ENCODE data around the gene NRP1.

Gene NRP1

DNA sequence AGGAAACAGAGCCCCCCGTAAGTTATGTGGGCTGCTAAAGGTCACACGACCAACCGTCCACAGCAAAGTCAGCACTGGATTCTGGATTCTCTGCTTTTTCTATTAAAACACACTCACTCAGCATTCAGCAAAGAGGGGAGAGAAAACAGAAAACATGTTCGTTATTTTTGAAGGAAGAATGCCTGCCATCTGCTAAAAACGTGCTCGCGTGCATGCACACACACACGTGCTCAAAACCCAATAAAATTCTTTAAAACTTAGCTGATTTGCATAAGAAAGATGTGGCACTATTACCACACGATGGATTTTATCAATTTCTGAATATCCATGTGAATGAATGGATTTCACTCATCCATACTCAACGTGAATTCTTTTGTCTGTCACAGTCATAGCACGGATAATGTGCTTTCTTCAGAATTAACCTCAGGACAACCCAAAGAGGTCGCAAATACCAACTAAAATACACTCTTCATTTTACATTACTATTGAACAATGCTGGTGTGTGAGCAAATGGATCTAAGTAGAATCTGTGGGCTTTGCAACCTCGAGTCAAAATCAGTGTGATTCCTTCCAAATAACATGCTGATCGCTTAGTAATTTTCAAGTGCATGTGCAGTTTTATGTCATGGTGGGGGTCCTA is 40.8 kb downstream of the NRP1 start:
- in situ Hi-C loops (cut with HindIII; ENCODE audit: low sequenced_read_pairs): no loop called here

DNA sequence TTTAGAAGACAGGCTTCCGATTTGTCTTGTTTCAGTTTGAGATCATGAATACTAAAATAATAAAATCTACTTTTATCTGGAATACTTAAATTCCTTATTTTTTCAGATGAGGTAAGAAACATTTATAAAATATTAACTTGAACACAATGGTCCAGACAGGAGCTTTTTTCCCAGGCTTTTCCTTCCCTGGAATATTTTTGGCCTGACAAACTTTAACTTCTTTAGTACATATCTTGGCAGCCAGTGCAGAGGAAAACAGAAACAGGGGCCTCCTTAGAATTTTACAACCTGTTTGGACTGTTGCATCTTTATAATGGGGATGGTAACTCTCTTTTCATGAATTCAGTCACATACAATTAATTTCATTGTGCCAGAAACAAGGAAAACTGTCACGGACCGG is 41.4 kb downstream of the NRP1 start:
- in situ Hi-C loops (cut with HindIII; ENCODE audit: low sequenced_read_pairs): no loop called here

GRCh38 chr10:33291053-33291592 is 43.3 kb downstream of the NRP1 start:
- in situ Hi-C loops (cut with HindIII; ENCODE audit: low sequenced_read_pairs): no loop called here

DNA sequence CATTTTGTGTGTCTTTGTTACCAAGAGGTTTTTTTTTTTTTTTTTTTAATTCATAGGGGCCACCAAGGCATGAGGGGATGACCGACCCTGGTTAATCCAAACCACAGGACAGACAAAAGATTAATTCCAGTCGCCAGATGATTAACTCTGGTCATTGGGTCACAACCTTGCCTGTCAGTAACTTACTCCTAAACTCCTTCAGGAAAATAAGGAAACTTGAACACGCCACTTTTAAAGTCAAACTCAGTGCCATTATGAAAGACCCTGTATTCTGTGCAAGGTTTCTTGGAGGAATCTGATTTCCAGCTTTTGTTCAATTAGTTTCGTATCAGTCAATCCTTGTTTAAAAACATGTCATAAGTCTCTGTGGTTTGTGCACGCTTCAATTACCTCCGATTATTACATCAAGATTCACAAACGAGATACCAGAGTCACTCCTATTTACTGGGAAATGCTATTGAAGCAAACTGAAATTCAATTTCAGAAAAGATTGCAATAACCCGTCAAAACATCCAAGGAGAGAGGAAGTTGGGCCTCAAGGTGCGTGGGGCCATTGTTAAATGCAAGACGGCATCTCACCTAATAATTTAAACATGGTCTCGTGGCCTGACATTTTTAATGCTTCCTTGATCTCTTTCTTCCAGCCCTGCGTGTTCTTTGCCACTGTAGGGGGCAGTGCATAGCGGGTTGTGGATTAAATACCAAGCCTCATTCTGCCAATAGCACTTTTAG is 44.0 kb downstream of the NRP1 start:
- in situ Hi-C loops (cut with HindIII; ENCODE audit: low sequenced_read_pairs): no loop called here

- in situ Hi-C loops (cut with HindIII; ENCODE audit: low sequenced_read_pairs): no loop called here
Measured at GRCh38 chr10:33289776-33290175, 44.7 kb downstream of the NRP1 start.

DNA sequence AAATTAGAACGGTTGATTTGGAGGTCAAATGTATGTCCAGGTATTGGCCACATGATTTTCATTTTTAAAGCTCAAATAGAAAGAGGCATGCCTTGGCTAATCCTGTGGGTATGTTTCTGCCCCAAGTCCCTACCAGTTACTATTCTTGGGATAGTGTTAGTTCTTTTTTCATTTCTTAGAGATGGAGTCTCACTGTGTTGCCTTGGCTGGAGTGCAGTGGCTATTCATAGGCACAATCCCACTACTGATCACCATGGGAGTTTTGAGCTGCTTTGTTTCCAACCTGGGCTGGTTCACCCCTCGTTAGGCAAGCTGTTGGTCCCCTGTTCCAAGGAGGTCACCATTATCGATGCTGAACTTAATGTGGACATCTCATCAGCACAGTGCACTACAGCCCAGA is 46.3 kb downstream of the NRP1 start:
- in situ Hi-C loops (cut with HindIII; ENCODE audit: low sequenced_read_pairs): no loop called here

DNA sequence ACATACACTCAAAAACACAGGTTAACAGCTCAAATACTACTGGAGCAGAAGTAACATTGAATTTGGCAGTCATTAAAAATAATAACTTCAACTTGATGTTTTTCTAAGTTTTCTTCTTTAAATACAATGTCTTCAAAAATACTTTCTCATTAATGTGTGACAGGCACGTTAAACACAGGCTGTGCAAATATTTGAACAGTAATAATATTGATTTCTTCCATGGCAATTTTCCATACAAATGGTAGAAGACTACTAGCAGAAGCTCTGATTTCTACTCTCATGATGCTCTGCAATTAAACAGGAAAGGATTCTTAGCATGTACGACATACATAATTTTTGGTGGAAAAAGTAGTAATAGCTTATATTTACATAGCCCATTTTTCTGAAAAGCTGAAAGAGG is 47.4 kb downstream of the NRP1 start:
- in situ Hi-C loops (cut with HindIII; ENCODE audit: low sequenced_read_pairs): no loop called here

DNA sequence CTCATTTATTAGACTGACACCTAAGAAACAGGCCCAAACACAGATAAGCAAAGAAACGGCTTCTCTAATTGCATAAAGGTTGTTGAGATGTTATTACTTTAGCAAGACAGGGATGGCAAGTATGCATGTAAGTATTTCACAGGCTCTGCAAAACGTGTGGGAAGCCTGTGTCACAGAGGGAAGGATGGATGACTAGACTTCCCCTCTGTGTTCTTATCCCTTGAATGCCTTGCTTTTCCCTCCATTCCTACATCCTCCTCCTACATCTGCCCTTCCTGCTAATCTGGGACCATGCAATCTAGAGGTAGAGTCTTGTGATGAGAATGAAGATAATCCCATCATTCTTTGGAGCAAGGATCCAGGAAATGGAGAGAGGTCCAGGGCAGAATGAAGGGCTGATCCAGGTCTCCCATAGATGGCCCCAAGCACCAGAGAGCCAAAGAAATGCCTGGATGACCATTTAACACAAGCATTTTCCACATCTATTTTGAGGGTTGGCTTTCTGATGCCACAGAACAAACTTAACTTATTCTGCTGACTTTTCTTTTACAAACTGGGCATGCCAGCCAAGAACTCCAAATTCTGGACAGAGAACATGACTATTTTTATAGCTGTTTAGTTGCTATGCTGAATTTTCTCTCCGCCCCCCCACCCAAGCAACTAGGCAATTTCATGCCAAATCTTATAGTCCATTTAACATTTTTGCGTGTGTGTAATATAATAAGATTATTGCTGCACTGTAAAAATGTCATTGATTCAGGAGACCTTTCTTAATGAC is 48.1 kb downstream of the NRP1 start:
- in situ Hi-C loops (cut with HindIII; ENCODE audit: low sequenced_read_pairs): no loop called here

DNA sequence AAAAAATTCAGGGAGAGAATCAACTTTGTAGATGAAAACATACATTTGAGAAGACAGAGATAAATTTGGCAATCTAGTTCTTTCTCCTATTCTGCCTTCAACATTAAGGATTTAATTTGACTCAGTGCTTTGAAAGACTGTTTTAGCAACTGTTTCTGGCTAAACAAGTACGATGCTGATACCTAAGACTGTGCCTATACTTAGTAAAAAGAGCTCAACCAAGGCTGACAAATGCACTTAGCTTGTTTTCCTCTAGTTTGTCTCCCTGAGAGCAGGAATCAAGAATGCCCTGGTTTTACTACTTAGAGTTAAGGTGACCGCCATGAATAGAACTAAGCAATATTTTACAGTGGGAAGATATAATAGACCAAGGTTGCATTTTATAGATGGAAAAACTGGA is 49.5 kb downstream of the NRP1 start:
- in situ Hi-C loops (cut with HindIII; ENCODE audit: low sequenced_read_pairs): no loop called here

DNA sequence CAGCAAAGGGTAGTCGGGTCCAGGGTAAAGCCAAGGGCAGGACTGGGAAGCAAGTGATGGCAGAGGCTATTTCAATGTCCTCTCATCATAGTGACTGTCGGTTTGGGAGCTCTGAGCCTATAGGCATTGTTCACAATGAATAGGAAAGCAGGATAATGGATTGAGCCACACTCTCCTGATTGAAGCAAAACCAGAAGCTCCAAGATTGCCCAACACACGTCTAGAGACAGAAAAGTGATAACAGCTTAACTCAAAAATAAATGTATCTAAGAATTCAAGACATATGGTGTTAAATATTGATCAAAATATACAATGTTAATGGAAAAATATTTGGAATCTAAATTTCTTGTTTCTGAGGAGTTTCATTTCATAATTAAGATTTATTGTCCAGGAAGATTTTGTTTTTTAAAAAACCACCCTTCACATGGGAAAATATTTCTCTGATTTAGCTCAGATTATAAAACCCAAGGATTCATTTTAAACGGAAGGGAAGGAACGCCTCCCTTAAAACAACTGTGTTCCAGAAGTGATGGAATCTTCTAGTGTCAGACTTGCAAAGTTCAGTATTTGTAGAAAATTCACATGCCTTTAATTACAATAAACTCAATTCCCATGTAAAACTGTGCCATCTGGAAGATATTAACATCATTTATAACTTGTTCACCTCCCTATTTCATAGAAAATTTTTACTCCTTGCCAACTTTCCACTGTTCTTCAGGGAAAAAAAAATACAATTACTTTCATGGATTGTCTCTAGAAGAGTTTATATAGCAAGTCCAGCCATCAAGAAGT is 54.5 kb downstream of the NRP1 start:
- in situ Hi-C loops (cut with HindIII; ENCODE audit: low sequenced_read_pairs): no loop called here

- in situ Hi-C loops (cut with HindIII; ENCODE audit: low sequenced_read_pairs): no loop called here
Measured at GRCh38 chr10:33279276-33279675, 55.2 kb downstream of the NRP1 start.

DNA sequence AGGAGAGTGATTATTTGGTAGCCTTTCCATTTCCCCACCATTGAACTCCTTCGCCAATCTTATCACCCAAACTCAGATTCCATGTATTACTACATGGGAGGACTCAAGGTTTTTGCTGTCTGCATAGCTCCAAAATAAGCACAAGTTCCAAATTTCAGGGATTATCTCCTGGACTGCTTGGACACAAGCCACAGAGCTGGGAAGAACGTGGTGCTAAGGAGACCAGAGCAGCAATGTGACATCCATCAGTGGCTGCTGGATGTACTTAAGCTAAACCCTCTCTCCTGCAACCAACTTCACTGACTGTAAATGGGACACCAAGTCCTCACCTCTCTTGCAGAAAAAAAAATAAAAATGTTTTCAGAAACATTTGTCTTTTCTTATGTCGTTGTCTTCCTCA is 56.3 kb downstream of the NRP1 start:
- in situ Hi-C loops (cut with HindIII; ENCODE audit: low sequenced_read_pairs): no loop called here

GRCh38 chr10:33277135-33277536 is 57.3 kb downstream of the NRP1 start:
- in situ Hi-C loops (cut with HindIII; ENCODE audit: low sequenced_read_pairs): no loop called here

- in situ Hi-C loops (cut with HindIII; ENCODE audit: low sequenced_read_pairs): no loop called here
Measured at GRCh38 chr10:33276282-33276923, 58.1 kb downstream of the NRP1 start.

GRCh38 chr10:33274096-33274785 is 60.2 kb downstream of the NRP1 start:
- in situ Hi-C loops (cut with HindIII; ENCODE audit: low sequenced_read_pairs): no loop called here

- in situ Hi-C loops (cut with HindIII; ENCODE audit: low sequenced_read_pairs): no loop called here
Measured at GRCh38 chr10:33273295-33274002, 61.0 kb downstream of the NRP1 start.

DNA sequence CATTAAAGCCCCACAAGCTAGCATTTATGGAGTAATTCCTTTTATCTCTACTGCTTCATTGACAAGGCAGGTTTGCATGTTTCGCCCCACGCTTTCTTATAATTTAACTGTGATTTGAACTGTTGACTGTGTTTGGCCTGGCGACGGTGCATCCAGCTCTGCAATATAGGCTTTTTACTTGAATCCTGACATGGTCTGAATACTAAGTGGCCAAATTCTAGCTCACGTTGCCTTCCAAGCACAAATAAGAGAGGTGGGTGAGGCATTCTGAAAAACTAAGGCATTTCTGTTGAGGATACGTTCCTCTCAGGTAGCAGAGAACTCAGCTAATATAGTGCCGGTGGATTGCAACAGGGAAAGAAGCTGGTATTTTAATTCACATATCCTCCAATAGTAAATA is 61.8 kb downstream of the NRP1 start:
- in situ Hi-C loops (cut with HindIII; ENCODE audit: low sequenced_read_pairs): no loop called here

DNA sequence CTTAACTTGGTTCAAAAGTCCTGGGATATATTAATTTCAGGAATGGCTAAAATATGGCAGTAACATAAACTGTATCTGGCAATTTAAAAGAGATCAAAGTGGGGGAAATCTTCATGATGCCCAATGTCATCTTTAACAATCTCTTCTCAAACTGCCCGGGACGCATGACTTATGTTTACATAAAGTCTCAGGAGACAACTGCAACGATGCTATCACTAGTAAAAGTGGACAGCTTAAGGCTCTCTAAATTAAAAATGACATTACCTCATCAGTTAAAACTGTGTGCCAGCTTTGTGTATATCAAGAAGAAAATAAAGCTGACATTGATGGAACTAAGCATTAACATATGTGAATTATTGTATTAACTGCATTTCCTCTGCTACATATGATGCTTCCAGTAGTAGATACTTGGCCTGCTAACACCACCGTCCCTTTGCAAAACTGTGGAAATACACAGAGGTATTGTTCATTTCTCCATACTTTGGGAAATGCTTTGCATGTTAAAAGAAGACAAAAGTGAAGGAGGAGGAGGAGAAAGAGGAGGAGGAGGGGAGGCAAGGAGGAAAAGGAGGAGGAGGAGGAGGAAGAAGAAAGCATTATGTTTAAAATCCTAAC is 62.4 kb downstream of the NRP1 start:
- in situ Hi-C loops (cut with HindIII; ENCODE audit: low sequenced_read_pairs): no loop called here

- in situ Hi-C loops (cut with HindIII; ENCODE audit: low sequenced_read_pairs): no loop called here
Measured at GRCh38 chr10:33270971-33271370, 63.5 kb downstream of the NRP1 start.
